Chondrocyte (in vitro differentiated cells): ENCODE results near the gene TMEM266. TPM values are rescaled to one million over a fixed set of nuclear protein-coding genes. Genes with fewer than 3 reads are reported as not detected.

Experiments used
- DNase-seq: peaks from one replicate; pipeline ENCODE4 v3.0.0; 2021; ENCODE audit warnings: mixed read lengths, low spot score
- H3K27ac Mint-ChIP-seq: one replicate; pipeline ENCODE4 v1.8.0; 2021; ENCODE audit warnings: mild to moderate bottlenecking, moderate library complexity, mixed read lengths; ENCODE audit not compliant: unreplicated experiment
- H3K27me3 Mint-ChIP-seq: 2 replicates; pipeline ENCODE4 v1.8.0; 2021; ENCODE audit warnings: low read depth, mixed read lengths
- H3K36me3 Mint-ChIP-seq: 2 replicates; pipeline ENCODE4 v1.8.0; 2021; ENCODE audit warnings: low read depth, mixed read lengths
- H3K4me1 Mint-ChIP-seq: 2 replicates; pipeline ENCODE4 v1.8.0; 2021; ENCODE audit warnings: low read depth, mild to moderate bottlenecking, mixed read lengths
- H3K4me3 Mint-ChIP-seq: one replicate; pipeline ENCODE4 v1.8.0; 2021; ENCODE audit warnings: mild to moderate bottlenecking, moderate library complexity, mixed read lengths; ENCODE audit not compliant: unreplicated experiment
- H3K9me3 Mint-ChIP-seq: 2 replicates; pipeline ENCODE4 v1.8.0; 2021; ENCODE audit warnings: low read depth, mixed read lengths
- total RNA-seq: library from RNA; stranded (reverse); gene quantifications from 3 replicates; pipeline ENCODE4 v1.2.1, GENCODE V29; 2021
- TF ChIP-seq, protein P1 (sequence below): fragments of 200-600 bp; sonication (generic); IDR thresholded peaks from 2 replicates; pipeline ENCODE4 v1.5.0; 2021; ENCODE audit warnings: antibody characterized with exemption, mild to moderate bottlenecking, moderate library complexity

TMEM266 gene
- total RNA-seq, 1 donor from 2014 or later: 0.20 TPM

DNA sequence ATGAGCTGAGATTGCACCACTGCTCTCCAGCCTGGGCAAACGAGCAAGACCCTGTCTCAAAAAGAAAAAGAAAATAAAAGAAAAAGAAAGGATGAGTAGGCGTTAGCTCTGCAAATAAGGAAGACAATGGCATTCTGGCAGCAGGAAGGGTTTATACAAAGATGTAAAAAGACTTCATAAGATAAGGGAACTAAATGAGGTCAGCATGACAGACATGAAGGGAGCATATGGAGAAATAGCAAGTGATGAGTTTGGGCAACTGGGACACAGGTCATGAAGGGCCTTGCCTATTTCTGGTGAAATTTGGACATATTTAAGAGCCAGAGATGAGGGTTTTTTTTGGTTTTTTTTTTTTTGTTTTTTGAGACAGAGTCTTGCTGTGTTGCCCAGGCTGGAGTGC lies 24.5 kb downstream of the TMEM266 start:
- Mint-ChIP-seq H3K9me3 (no peaks in the 10 kb centered on the region), H3K4me1 (no peaks in the 10 kb centered on the region), H3K27me3 (peaks cover 36% of the 10 kb centered on the region), H3K36me3 (no peaks in the 10 kb centered on the region), H3K4me3 (no peak overlapping the region), H3K27ac (no peak overlapping the region)
- DNase-seq: no peak
- TF ChIP-seq, protein P1, sequence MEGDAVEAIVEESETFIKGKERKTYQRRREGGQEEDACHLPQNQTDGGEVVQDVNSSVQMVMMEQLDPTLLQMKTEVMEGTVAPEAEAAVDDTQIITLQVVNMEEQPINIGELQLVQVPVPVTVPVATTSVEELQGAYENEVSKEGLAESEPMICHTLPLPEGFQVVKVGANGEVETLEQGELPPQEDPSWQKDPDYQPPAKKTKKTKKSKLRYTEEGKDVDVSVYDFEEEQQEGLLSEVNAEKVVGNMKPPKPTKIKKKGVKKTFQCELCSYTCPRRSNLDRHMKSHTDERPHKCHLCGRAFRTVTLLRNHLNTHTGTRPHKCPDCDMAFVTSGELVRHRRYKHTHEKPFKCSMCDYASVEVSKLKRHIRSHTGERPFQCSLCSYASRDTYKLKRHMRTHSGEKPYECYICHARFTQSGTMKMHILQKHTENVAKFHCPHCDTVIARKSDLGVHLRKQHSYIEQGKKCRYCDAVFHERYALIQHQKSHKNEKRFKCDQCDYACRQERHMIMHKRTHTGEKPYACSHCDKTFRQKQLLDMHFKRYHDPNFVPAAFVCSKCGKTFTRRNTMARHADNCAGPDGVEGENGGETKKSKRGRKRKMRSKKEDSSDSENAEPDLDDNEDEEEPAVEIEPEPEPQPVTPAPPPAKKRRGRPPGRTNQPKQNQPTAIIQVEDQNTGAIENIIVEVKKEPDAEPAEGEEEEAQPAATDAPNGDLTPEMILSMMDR: no peak

DNA sequence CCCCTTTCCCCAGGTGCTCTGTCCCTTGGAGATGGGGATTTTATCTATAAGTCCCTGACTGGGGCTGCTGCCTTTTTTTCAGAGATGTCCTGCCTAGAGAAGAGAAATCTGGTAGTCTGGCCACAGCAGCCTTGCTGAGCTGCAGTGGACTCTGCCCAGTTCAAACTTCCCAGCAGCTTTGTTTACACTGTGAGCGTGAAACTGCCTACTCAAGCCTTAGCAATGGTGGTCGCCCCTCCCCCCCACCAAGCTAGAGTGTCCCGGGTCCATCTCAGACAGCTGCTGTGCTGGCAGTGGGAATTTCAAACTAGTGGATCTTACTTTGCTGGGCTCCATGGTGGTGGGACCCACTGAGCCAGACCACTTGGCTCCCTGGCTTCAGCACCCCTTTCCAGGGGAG lies 38.9 kb downstream of the TMEM266 start:
- Mint-ChIP-seq H3K4me3 (no peak overlapping the region), H3K36me3 (peaks cover 8% of the 10 kb centered on the region), H3K9me3 (peaks cover 14% of the 10 kb centered on the region), H3K27me3 (peaks cover 71% of the 10 kb centered on the region), H3K27ac (no peak overlapping the region), H3K4me1 (no peaks in the 10 kb centered on the region)
- DNase-seq: no peak
- TF ChIP-seq, protein P1: no peak

DNA sequence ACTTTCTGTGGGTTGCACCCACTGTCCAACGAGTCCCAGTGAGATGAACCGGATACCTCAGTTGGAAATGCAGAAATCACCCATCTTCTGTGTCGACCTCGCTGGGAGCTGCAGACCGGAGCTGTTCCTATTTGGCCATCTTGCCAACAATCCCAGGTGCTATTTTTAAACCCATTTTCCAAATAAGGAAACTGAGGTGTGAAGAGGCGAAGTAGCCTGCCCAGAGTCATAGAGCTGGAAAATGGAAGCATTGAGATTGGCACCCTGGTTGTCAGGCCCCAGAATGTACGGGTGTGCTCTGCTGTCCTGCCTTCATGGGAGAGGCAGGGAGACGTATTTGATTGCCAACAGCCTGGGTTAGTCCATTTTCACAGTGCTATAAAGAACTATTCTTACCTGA lies 39.6 kb downstream of the TMEM266 start:
- Mint-ChIP-seq H3K36me3 (peaks cover 7% of the 10 kb centered on the region), H3K9me3 (peaks cover 10% of the 10 kb centered on the region), H3K4me3 (no peak overlapping the region), H3K27me3 (peaks cover 64% of the 10 kb centered on the region), H3K27ac (no peak overlapping the region), H3K4me1 (no peaks in the 10 kb centered on the region)
- TF ChIP-seq, protein P1: no peak
- DNase-seq: no peak

DNA sequence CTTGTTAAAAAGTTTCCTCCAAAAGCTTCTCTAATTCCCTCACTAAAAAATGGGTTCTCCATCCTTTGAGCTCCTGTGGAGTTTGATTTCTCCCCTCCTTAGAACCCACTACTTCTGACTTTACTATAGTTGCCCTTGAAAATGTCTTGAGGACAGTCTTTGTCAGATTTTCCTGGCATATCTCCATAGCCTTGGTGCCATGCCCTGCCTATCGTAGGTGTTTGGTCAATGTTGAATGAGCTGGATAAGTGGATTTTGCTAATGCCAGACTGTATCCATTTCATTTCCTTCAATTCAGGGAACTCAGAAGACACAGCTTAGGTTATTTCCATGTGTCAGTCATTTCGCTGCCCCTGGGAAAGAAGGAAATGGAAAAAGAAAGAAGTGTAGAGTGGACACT lies 40.6 kb downstream of the TMEM266 start:
- Mint-ChIP-seq H3K9me3 (peaks cover 6% of the 10 kb centered on the region), H3K36me3 (peaks cover 6% of the 10 kb centered on the region), H3K4me3 (no peak overlapping the region), H3K4me1 (no peaks in the 10 kb centered on the region), H3K27ac (no peak overlapping the region), H3K27me3 (peaks cover 54% of the 10 kb centered on the region)
- TF ChIP-seq, protein P1: no peak
- no peak for DNase-seq

DNA sequence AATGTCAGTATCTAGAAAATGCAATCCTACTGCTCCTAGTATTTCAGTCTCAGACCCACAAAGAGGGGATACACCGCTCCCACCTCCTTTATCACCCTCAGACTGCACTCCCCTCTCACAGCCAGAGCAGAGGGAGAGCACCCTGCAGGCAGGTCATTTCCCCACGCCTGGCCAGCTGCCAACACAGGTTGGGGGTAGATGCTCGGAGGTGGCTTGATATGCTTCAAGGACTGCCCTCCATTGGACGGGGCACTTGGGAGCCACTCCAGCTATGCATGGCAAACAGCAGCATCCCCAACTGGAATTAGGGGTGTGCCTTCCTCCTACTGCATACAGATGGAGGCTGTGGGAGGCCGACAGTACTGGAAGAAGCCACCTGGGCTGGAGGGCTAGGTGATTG lies 41.9 kb downstream of the TMEM266 start:
- Mint-ChIP-seq H3K27me3 (peaks cover 42% of the 10 kb centered on the region), H3K4me1 (no peaks in the 10 kb centered on the region), H3K4me3 (no peak overlapping the region), H3K27ac (no peak overlapping the region), H3K36me3 (peaks cover 1% of the 10 kb centered on the region), H3K9me3 (peaks cover 6% of the 10 kb centered on the region)
- TF ChIP-seq, protein P1: no peak
- no peak for DNase-seq
